Measurements from ENCODE around the gene HPGDS. TPM values are rescaled to one million over a fixed set of nuclear protein-coding genes. Genes with fewer than 3 reads are reported as not detected.

Gene HPGDS
- total and polyA plus RNA-seq, 11 donors: 0.26 to 6.2 (median 0.96) TPM

GRCh38 chr4:94348666-94349065 is 6.0 kb upstream of the HPGDS start:
- Histone ChIP-seq H3K27me3 (no peaks in the 10 kb centered on the region), H3K27ac (no peak overlapping the region), H3K4me1 (peaks cover 0 to 39% (median 0%) of the 10 kb centered on the region in 12 donors), H3K9me3 (no peaks in the 10 kb centered on the region), H3K36me3 (no peaks in the 10 kb centered on the region), H3K4me3 (no peak overlapping the region)
- DNase-seq (no peak), ATAC-seq (no peak)
- intact Hi-C loops (cut with DNase I): loop anchor here in 2 of 10 donors (1.0 to 10.0 kb wide), 2 partner anchors 14 to 386 kb away; no protein-coding TSS in a partner anchor
- 86 to 95% (median 92%) methylated on average over 3 of the region's 3 CpGs for WGBS, 4 donors
- TF ChIP-seq POLR2A (IDR thresholded peaks at IDR 0.05) (no peak), CTCF (IDR thresholded peaks at IDR 0.05) (no peak)

GRCh38 chr4:94346541-94346940 is 3.9 kb upstream of the HPGDS start:
- TF ChIP-seq CTCF (IDR thresholded peaks at IDR 0.05) (no peak), POLR2A (IDR thresholded peaks at IDR 0.05) (no peak)
- no peak for DNase-seq
- Histone ChIP-seq H3K4me3 (no peak overlapping the region), H3K4me1 (peaks cover 0 to 41% (median 0%) of the 10 kb centered on the region in 12 donors), H3K9me3 (no peaks in the 10 kb centered on the region), H3K27ac (peak overlapping the region in 1 of 12 donors; percentile 72), H3K36me3 (no peaks in the 10 kb centered on the region), H3K27me3 (no peaks in the 10 kb centered on the region)
- ATAC-seq: no peak
- intact Hi-C loops (cut with DNase I): loop anchor here in 1 of 10 donors (10.0 kb wide), 1 partner anchor 388 kb away; no protein-coding TSS in a partner anchor

- no peaks in the 10 kb centered on the region for H3K27me3 ChIP-seq
- H3K27ac ChIP-seq: peak overlapping the region in 1 of 12 donors; percentile 72
- DNase-seq (no peak), ATAC-seq (peak in 1 of 4 donors; percentile 20)
- no peaks in the 10 kb centered on the region for H3K36me3 ChIP-seq
- WGBS, 4 donors: 69 to 86% (median 76%) methylated on average over 2 of the region's 2 CpGs
- TF ChIP-seq POLR2A (IDR thresholded peaks at IDR 0.05) (no peak), CTCF (IDR thresholded peaks at IDR 0.05) (no peak)
- H3K4me3 ChIP-seq: no peak overlapping the region
- intact Hi-C loops (cut with DNase I): loop anchor here in 1 of 10 donors (10.0 kb wide), 1 partner anchor 389 kb away; no protein-coding TSS in a partner anchor
- no peaks in the 10 kb centered on the region for H3K9me3 ChIP-seq
- peaks cover 0 to 41% (median 0%) of the 10 kb centered on the region in 12 donors for H3K4me1 ChIP-seq
Observed at GRCh38 chr4:94345969-94346368, 3.3 kb upstream of the HPGDS start.

GRCh38 chr4:94345266-94345665 is 2.6 kb upstream of the HPGDS start:
- TF ChIP-seq POLR2A (IDR thresholded peaks at IDR 0.05) (no peak), CTCF (IDR thresholded peaks at IDR 0.05) (no peak)
- Histone ChIP-seq H3K27ac (peak overlapping the region in 1 of 12 donors; percentile 72), H3K27me3 (no peaks in the 10 kb centered on the region), H3K36me3 (no peaks in the 10 kb centered on the region), H3K4me3 (no peak overlapping the region), H3K4me1 (peaks cover 0 to 41% (median 0%) of the 10 kb centered on the region in 12 donors), H3K9me3 (no peaks in the 10 kb centered on the region)
- ATAC-seq (peak in 2 of 4 donors; percentile 34 to 41), DNase-seq (no peak)
- WGBS, 4 donors: 66 to 74% (median 70%) methylated on average over 4 of the region's 4 CpGs
- intact Hi-C loops (cut with DNase I): loop anchor here in 1 of 10 donors (10.0 kb wide), 1 partner anchor 390 kb away; no protein-coding TSS in a partner anchor

Measured in heart left ventricle (tissue), 16 donors.